HG02981 (cell line): ENCODE measurements around the gene TET1.
"Not testable (repeated sequence)": the region's sequence is repeated elsewhere in the genome, so short reads cannot be mapped to it uniquely, and the experiment has no call there.

ENCODE experiments used
- ATAC-seq: cut with Tn5 transposase; IDR thresholded peaks from one replicate; pipeline ENCODE4 v1.9.1; 2021; ENCODE audit warnings: mild to moderate bottlenecking, moderate library complexity; ENCODE audit not compliant: unreplicated experiment

The TET1 gene

DNA sequence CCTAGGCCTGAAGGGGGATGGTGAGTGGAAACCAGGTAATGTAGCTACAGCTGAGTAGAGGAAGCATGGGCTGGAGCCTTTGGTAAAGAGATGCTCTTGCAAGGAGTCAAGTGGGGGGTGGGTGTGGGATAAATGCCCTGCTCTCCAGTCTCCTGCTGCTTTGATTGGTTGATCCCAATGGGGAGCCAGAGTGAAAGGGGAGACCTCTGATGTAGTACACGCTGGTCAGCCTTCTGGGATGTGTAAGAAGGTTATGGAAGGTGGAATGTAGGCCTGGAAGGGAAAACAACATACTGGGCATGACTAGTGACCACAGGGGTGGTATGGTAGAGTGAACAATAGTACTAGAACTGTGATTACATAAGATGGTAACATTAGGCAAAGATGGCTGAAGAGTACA is 44.3 kb downstream of the TET1 start:
- no peak for ATAC-seq

DNA sequence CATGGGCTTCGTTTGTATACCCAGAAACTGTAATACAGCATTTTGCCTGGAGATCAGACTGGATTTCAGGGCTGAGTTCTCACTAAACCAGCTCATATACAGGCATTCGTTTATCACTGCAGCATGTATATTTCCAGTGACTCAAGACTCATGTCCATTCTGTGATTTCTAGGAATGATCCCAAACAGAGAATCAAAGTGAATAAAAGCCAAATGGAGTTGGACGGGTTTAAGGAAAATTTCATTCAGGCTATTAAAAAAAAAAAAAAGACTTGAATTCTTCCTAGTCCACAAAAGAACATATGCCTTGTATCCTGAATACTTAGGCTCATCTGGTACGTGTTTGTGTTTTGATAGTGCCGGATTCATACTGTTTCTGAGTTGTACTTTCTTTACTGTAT is 46.8 kb downstream of the TET1 start:
- ATAC-seq, result no peak

- not testable (repeated sequence) for ATAC-seq
These were observed 49.9 kb downstream of the TET1 start for GRCh38 chr10:68610023-68610422.

GRCh38 chr10:68611227-68611626 is 51.1 kb downstream of the TET1 start:
- ATAC-seq, result no peak

DNA sequence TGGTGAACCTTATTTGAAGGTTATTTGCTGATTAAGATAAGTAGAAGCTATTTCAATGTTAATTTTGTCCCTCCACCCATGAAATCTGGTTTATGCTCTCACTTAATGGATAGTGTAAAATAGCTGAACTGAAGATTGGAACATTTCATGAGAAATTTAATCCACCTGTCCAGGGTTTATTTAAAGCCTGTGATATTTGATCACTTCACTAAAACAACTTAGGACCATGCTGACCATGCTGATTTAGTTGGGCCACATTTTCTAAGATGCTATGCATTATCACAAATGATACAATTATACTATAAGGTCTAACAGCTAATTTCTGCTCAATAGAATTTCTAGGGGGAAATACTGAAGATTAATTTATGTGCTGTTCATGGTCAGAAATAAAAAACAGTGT is 53.8 kb downstream of the TET1 start:
- ATAC-seq, result not testable (repeated sequence)

GRCh38 chr10:68617691-68618090 is 57.6 kb downstream of the TET1 start:
- ATAC-seq, result not testable (repeated sequence)

GRCh38 chr10:68618234-68618633 is 58.1 kb downstream of the TET1 start:
- no peak for ATAC-seq

DNA sequence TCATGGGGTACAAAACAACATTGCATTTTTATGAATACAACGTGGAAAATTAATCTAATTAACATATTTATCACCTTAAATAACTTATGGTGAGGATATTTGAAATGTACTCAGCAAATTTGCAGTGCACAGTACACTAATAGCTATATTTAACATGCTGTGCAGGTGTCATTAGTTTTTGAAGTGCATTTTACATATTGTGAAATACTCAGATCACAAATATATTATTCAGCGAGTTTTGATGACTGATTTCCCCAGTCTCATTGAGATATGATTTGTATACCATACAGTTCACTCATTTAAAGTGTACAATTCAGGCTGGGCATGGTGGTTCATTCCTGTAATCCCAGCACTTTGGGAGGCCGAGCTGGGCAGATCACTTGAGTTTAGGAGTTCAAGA is 59.5 kb downstream of the TET1 start:
- no peak for ATAC-seq

DNA sequence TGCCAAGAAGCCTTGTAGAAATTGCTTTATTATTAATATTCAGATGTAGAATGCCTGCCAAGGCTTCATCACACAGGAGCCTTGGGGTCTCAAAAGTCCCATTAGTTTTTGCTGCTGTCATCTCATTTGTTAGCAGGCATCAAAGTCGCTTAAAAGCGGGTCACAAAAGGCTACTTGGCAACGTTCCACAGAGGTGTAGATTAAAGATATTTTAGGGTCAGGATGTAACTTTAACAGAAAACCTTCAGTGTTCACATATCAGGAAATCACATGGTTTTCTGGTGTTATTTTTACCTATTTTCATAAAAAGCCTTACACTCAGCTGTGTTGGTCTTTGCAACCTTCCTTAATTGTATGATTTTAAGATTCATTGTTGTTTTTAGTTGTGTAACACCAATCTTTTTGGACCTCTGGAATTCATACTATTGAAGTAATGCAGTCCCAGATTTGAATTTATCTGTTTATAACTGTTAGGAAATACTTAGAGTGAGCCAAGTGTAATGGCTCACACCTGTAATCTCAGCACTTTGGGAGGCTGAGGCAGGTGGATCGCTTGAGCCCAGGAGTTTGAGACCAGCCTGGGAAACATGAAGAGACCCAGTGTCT is 65.3 kb downstream of the TET1 start:
- ATAC-seq, result no peak

GRCh38 chr10:68628576-68629127 is 68.5 kb downstream of the TET1 start:
- ATAC-seq, result no peak

DNA sequence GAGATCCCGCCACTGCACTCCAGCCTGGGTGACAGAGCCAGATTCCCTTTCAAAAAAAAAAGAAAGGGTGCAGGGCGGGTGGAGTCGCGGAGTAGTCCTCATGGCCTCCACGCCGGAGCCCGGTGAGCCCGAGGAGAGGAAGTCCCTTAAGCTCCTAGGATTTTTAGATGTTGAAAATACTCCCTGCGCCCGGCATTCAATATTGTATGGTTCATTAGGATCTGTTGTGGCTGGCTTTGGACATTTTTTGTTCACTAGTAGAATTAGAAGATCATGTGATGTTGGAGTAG is 72.1 kb downstream of the TET1 start:
- not testable (repeated sequence) for ATAC-seq

DNA sequence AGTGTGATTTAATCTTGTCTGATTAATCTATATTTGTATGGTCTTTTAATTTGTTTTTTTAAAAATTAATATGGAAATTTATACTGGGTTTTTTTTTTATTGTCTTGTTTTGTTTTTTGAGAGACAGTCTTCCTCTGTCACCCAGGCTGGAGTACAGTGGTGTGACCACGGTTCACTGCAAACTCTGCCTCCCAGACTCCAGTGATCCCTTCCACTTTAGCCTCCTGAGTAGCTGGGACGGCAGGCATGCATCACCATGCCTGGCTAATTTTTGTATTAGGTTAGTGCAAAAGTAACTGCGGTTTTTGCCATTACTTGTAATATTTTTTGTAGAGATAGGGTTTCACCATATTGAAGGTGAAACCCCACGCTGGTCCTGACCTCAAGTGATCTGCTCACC is 73.1 kb downstream of the TET1 start:
- no peak for ATAC-seq

GRCh38 chr10:68633816-68634466 is 73.8 kb downstream of the TET1 start:
- ATAC-seq, result no peak

GRCh38 chr10:68636335-68636734 is 76.2 kb downstream of the TET1 start:
- ATAC-seq, result no peak

DNA sequence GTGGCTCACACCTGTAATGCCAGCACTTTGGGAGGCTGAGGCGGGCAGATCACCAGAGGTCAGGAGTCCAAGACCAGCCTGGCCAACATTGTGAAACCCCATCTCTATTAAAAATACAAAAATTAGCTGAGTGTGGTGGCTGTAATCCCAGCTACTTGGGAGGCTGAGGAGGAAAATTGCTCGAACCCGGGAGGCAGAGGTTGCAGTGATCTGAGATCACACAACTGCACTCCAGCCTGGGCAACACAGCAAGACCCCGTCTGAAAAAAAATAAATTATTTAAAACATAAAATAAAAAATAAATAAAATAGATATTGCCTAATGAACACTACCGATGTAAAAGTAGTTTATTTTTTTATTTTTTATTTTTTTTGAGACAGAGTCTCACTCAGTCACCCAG is 83.4 kb downstream of the TET1 start:
- ATAC-seq, result not testable (repeated sequence)

- ATAC-seq, result no peak
These were observed 87.7 kb downstream of the TET1 start for GRCh38 chr10:68647672-68648341.

GRCh38 chr10:68655620-68656126 is 95.5 kb downstream of the TET1 start:
- no peak for ATAC-seq

- ATAC-seq, result no peak
These were observed 105.7 kb downstream of the TET1 start for GRCh38 chr10:68665841-68666240.

GRCh38 chr10:68666280-68666760 is 106.2 kb downstream of the TET1 start:
- no peak for ATAC-seq

DNA sequence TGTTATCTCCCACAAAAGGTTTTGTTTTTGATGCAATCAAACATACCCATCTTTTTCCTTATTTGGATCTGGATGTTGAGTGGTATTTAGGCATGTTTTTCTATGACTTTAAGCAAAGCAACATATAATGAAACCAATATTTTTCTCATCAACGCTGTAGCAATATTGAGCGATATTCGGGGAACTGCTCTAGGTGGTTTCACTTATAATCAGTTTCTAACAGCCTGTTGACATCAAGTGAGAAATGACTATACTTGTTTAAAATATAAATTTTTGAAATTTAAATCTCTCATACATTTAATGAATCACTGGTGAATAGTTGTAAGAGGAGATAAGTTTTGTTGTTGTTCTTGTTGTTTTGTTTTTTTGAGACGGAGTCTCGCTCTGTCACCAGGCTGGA is 108.1 kb downstream of the TET1 start:
- ATAC-seq, result no peak

DNA sequence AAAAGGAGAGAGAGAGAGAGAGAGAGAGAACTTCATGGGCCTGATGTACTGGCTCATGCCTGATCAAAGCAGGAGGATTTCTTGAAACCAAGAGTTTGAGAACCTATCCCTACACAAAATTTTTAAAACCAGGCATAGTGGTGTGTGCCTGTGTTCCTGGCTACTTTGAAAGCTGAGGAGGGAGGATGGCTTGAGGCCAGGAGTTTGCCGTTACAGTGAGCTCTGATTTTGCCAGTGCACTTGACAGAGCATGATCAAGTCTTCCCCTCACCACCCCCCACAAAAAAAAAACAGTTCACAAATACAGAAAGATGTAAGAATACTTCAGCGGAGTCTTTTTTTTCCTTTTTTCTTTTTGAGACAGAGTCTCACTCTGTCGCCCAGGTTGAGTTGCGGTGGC is 108.8 kb downstream of the TET1 start:
- no peak for ATAC-seq

DNA sequence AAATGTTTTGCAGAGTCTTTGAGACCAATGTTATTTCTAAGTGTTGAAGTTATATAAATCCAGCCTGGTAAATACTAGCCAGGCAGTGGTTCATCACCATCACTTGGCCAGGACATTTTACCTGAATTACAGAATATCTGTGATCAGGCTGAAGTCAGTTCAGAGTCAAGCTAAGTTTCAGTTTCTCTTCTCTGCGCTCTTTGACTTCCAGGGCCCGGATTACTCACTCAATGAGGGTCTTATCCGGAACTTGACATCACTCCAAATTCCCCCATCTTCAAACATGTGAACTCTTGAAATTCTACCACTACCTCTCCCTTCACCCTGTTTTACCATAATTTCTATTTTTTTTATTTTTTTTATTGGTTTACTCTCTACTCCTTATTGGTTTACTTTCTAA is 124.3 kb downstream of the TET1 start:
- no peak for ATAC-seq
